22Rv1 (cell line): ENCODE measurements around the gene CHMP4A.

Experiments
- H3K27ac ChIP-seq: fragments of 450-650 bp; 2 replicates; pipeline ENCODE4 v1.5.1; 2017
- CTCF ChIP-seq: fragments of 450-650 bp; IDR thresholded peaks from 2 replicates; pipeline ENCODE4 v1.5.1; 2017; ENCODE audit warnings: mild to moderate bottlenecking
- ZFX ChIP-seq: fragments of 450-650 bp; IDR thresholded peaks from 2 replicates; pipeline ENCODE4 v1.6.1; 2017; ENCODE audit warnings: antibody characterized with exemption, borderline replicate concordance

Gene CHMP4A

GRCh38 chr14:24258548-24259265, 45.4 kb upstream of the CHMP4A start:
- no peak overlapping the region for H3K27ac ChIP-seq
- TF ChIP-seq CTCF: no peak
- no peak for TF ChIP-seq ZFX

- TF ChIP-seq ZFX (no peak), CTCF (no peak)
- no peak overlapping the region for H3K27ac ChIP-seq
Observed at GRCh38 chr14:24258119-24258518, 44.8 kb upstream of the CHMP4A start.

- no peak overlapping the region for H3K27ac ChIP-seq
- TF ChIP-seq CTCF (no peak), ZFX (no peak)
Observed at GRCh38 chr14:24256960-24257359, 43.7 kb upstream of the CHMP4A start.

GRCh38 chr14:24255931-24256711, 42.8 kb upstream of the CHMP4A start:
- TF ChIP-seq ZFX (no peak), CTCF (no peak)
- no peak overlapping the region for H3K27ac ChIP-seq

GRCh38 chr14:24255438-24255837, 42.1 kb upstream of the CHMP4A start:
- TF ChIP-seq CTCF: no peak
- no peak for TF ChIP-seq ZFX
- no peak overlapping the region for H3K27ac ChIP-seq

- no peak overlapping the region for H3K27ac ChIP-seq
Observed at GRCh38 chr14:24254630-24255392, 41.5 kb upstream of the CHMP4A start.

More at GRCh38 chr14:24254630-24255392, 41.5 kb upstream of the CHMP4A start:
- TF ChIP-seq ZFX (no peak), CTCF (no peak)
